HG03354 (cell line): Measurements from ENCODE around the gene FAM227A.

Experiments used
- ATAC-seq: cut with Tn5 transposase; IDR thresholded peaks from one replicate; pipeline ENCODE4 v1.9.1; 2021; ENCODE audit warnings: mild to moderate bottlenecking; ENCODE audit not compliant: unreplicated experiment, poor library complexity, severe bottlenecking

The FAM227A gene

GRCh38 chr22:38566726-38567504 lies 89.3 kb downstream of the FAM227A start:
- no peak for ATAC-seq

DNA sequence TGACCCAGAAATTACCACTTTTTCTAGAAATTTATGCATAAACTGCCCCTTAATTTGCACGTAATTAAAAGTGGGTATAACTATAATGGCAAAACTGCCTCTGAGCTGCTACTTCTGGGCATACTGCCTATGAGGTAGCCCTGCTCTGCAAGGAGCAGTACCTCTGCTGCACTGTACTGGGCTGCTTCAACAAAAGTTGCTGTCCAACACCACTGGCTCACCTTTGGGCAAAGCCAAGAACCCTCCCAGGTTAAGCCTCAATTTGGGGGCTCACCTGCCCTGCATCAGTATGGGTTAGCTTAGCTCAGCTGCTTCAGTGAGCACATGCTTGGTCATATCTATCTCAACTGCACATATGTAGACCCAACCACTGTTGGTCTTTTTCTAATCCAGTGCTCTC lies 90.8 kb downstream of the FAM227A start:
- ATAC-seq, result no peak

DNA sequence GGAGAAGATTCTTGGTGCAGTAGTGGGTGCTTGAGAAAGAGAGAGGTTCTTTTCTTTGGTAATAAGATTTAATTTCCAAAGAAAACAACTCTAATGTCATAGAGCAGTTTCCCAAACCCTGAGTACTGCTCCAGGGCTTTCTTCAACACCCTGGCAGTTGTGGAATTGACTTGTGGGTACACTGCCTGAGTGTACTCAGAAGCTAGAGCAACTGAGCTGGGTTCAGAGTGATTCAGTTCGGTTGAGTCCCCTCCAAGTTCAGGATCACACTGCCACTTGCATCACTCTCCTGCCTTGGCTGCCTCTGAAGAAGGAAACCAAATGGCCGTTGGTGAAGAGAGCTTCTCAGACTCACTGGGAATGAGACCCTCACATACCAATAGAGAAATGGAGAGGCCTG lies 91.5 kb downstream of the FAM227A start:
- ATAC-seq, result no peak

- no peak for ATAC-seq
Measured at GRCh38 chr22:38554281-38554680, 101.9 kb downstream of the FAM227A start.

- no peak for ATAC-seq
Measured at GRCh38 chr22:38549101-38549894, 106.9 kb downstream of the FAM227A start.

GRCh38 chr22:38540701-38541100 lies 115.5 kb downstream of the FAM227A start:
- ATAC-seq, result no peak

DNA sequence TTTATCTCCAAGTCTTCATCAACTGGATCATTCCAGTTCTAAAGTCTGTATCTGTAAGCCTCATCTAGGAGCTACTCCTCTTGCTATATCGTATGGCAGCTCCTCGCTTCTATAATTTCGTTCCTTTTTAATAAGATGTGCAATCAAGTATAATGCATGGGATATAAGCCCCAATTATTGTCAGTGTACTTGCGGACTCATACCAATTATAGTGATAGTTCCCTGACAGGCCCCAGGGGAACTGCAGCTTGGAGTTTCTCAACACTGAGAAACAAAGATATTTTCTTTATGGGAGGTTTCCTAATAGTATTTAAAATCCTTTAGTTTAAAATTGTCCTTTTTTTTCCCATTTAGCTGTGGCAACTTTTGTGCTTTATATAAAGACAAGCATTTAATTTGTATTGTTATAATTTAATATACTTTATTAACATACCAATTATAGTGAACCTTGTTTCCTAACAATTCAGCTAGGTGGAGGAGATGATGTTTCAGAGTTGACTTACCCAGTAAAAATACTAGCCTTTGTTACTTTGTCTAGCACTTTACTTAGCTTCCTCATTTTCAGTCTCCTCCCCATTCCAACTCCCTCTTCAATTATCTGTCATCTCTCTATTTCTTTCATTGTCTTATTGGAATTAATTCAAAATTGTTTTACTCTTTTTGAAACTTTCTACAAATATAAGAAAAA lies 124.8 kb downstream of the FAM227A start:
- ATAC-seq, result no peak
